ENCODE measurements around the gene EIF3C.
"Not testable (repeated sequence)": the region's sequence is repeated elsewhere in the genome, so short reads cannot be mapped to it uniquely, and the experiment has no call there.

EIF3C gene, protein sequence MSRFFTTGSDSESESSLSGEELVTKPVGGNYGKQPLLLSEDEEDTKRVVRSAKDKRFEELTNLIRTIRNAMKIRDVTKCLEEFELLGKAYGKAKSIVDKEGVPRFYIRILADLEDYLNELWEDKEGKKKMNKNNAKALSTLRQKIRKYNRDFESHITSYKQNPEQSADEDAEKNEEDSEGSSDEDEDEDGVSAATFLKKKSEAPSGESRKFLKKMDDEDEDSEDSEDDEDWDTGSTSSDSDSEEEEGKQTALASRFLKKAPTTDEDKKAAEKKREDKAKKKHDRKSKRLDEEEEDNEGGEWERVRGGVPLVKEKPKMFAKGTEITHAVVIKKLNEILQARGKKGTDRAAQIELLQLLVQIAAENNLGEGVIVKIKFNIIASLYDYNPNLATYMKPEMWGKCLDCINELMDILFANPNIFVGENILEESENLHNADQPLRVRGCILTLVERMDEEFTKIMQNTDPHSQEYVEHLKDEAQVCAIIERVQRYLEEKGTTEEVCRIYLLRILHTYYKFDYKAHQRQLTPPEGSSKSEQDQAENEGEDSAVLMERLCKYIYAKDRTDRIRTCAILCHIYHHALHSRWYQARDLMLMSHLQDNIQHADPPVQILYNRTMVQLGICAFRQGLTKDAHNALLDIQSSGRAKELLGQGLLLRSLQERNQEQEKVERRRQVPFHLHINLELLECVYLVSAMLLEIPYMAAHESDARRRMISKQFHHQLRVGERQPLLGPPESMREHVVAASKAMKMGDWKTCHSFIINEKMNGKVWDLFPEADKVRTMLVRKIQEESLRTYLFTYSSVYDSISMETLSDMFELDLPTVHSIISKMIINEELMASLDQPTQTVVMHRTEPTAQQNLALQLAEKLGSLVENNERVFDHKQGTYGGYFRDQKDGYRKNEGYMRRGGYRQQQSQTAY

DNA sequence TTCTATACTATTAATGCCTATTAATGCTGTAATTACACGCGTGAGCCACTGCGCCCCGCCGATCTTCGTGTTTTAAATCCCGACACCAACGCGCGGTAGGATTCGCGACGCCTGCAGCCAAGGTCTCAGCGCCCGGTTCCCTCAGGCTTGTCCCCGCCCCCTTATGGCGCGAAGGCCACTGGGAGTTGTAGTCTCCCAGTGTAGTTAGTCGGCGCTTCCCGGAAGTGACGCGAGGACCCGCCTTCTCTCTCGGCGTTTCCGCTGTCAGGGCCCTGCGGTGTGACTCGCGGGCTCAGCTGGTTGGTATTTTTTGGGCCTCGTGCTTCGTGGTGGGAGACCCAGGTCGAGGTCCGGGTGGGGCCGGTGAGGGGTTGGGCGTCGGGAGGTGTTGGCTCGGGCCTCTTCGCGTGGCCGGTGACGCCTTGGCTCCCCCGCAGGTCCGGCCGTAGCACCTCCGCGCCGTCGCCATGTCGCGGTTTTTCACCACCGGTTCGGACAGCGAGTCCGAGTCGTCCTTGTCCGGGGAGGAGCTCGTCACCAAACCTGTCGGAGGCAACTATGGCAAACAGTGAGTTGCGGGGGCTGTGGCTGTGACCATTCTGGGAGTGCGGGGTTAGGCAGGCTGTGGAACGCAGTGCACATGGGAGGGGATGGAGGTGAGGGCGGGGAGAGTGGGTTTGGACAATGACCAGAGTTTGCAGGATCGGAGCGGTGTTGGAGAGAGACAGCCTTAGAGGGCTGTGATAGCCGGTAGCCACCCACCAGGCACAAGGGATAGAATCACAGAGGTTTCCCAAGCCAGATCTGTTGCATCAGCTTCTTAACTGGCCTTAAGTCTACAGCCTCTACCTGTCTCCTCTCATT is at the start of gene EIF3C:
TSS of gene EIF3C (plus strand) at position 245 of the 864 bp plus-strand sequence. CDS start at position 468, 223 bp downstream.
- not testable (repeated sequence) for DNase-seq (ENCODE audit: low read depth in 2 of 2)

DNA sequence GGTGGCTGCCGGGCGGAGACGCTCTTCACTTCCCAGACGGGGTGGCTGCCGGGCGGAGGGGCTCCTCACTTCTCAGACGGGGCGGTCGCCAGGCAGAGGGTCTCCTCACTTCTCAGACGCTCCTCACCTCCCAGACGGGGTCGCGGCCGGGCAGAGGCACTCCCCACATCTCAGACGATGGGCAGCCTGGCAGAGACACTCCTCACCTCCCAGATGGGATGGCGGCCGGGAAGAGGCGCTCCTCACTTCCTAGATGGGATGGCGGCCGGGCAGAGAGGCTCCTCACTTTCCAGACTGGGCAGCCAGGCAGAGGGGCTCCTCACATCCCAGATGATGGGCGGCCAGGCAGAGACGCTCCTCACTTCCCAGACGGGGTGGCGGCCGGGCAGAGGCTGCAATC is 45.0 kb upstream of the EIF3C start:
- not testable (repeated sequence) for DNase-seq (ENCODE audit: low read depth in 2 of 2)

DNA sequence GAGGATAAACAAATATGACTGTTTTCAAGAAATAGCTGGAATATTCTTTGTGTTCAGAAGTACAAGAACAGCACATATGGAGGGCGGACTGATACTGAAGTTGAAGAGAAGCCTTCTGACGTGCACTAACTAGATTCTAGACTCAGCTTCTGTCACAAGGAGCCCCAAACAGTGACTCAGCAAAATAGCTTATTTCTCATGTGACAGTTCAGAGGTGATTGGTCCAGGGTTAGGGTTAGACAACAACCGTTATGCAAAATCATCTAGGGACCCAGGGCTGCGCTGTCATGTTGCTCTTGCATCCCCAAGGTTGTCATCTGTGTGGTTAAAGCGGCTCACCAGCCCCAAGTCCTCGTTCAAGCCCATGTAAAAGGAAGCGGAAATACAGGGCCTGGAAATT is 43.8 kb upstream of the EIF3C start:
- DNase-seq (ENCODE audit: low read depth in 2 of 2) = not testable (repeated sequence)

DNA sequence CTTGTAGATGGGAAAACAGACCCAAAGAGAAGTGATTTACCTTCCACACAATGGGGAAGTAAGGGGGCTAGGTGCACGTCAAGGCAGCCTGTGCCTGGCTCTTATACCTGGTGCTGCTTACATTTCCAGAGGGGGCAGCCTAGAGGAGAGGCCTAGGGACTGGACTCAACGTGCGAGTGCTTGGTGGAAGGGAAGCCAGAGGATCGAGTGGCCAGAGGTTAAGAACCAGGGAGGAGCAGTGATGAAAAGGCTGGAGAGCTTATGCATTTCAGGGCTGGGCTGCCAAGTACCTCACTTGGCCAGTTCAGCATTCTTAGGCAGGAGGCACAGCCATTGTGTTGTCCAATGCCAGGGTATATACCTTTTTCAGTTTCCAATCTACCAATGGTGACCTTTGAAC is 43.1 kb upstream of the EIF3C start:
- not testable (repeated sequence) for DNase-seq (ENCODE audit: low read depth in 2 of 2)

DNA sequence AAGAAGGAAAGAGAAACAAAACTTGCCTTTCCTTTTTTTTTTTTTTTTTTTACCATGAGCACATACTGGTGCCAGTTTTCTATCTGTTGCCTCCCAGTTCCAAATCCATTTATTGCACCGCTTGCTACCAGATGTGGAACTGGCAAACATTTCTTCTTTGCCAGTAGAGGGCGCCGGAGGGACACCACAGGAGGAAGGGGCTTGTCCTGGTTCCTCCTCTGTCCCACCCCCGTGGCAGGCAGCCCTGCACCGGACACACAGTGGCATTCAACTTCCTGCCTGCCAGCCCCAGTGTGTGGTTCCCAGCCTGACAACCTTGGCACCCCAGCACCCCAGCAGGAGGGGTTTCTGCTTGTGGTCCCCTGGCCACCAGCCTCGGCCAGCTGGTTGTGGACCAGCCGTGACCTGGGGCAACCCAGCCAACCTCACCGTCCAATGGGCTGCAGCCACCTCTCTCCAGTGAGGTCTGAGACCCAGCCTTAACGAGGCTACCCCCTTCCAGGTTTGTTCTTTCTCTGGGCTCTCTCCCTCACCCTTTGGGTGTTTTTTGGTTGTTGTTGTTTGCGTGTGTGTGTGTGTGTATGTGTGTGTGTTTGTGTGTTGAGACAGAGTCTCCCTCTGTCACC is 22.8 kb upstream of the EIF3C start:
- DNase-seq (ENCODE audit: low read depth in 2 of 2) = not testable (repeated sequence)

DNA sequence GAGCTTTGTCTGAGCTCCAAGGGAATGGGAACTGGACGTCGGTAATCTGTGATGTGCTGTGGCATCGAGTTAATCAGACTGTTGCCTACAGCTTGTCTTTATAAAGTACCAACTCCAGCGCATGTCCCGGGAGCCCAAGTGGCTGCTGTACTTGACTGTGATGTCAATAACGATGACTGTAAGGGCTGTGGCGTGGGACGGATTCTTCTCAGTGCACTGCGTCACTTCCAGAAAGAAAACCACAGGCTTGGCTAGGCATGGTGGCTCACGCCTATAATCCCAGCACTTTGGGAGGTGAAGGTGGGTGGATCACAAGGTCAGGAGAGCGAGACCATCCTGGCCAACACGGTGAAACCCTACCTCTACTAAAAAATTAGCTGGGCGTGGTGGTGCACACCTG is 21.8 kb upstream of the EIF3C start:
- DNase-seq (ENCODE audit: low read depth in 2 of 2) = not testable (repeated sequence)

DNA sequence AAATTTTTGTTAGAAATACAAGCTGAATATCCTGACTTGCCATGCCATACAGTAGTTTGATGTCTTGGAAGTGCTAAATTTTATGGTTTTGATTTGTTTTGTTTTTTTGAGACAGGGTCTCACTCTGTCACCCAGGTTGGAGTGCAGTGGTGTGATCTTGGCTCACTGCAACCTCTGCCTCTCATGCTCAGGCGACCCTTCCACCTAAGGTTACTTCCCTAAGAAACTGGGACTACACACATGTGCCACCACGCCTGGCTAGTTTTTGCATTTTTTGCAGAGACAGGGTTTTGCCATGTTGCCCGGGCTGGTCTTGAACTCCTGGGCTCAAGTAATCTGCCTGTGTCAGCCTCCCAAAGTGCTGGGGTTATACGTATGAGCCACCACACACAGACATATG is 19.5 kb upstream of the EIF3C start:
- DNase-seq (ENCODE audit: low read depth in 2 of 2) = not testable (repeated sequence)

DNA sequence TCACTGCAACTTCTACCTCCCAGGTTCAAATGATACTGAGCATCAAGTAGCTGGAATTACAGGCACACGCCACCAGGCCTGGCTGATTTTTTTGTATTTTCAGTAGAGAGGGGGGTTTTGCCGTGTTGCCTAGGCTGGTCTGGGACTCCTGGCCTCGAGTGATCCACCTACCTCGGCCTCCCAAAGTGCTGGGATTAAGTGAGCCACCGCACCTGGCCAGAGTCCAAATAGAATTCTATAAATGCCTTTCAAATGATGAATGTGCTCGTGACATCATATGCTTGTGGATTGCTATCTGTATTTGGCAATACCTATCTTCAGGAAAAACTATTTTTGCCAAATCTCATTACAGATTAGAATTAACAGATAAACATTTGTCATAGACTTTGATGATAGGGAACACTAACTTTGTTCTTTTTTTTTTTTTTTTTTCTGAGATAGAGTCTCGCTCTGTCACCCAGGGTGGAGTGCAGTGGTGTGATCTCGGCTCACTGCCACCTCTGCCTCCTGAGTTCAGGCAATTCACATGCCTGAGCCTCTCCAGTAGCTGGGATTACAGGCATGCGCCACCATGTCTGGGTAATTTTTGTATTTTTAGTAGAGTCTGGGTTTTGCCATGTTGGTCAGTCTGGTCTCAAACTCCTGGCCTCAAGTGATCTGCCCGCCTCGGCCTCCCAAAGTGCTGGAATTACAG is 17.9 kb upstream of the EIF3C start:
- not testable (repeated sequence) for DNase-seq (ENCODE audit: low read depth in 2 of 2)

DNA sequence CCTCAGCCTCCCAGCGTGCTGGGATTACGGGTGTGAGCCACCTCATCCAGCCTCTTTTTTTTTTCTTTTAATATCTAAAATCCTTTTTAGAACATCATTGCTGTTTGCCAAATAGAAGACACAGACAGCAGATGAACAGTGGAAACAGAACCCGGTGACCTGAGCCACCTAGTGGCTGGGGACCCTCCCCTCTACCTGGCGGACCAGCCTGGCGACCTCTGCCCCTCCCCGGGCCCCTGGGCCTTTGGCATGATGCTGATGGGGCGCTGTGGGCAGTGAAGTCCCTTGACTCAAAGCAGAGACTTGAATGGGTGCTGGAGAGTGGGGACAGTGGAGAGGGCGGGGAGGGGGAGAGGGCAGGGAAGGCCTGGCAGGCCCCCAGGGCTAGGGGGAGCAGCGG is 11.5 kb upstream of the EIF3C start:
- DNase-seq (ENCODE audit: low read depth in 2 of 2) = not testable (repeated sequence)

DNA sequence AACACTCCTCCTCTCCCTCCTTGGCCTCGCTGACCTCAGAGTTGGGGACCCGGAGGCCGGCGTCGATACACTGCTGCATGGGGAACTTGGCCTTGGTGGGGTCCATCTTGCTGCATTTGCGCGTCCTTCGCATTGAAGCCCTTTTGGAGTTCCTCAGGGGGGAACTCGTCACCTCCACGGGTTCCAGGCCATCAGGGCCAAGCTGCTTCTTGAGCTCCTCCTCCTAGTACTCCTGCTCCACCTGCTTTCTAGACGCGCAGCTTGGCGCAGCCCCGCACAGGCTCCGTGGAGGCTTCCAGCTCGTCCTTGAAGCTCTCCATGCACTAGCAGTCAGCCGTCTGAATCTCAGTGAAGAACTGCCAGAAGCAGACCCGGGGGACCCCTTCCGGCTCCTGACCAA is 10.9 kb upstream of the EIF3C start:
- not testable (repeated sequence) for DNase-seq (ENCODE audit: low read depth in 2 of 2)

DNA sequence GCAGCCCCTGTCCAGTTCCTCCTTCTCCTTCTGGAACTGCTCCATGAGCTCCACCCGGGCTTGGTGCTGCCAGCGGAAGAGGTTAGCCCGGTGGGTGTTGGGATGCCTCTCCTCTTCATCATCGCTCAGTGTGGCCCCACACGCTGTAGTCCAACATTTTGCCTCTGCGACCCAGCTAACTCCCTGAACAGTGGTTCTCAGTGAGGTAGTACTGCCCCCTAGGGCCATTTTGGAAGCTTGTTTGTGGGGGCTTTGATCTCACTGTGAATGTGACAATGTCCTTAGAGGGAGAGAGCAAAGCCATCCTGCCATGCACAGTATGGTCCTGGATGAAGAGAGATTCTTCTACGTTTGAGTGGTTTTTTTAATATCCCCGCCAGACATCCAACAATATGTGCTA is 9.9 kb upstream of the EIF3C start:
- not testable (repeated sequence) for DNase-seq (ENCODE audit: low read depth in 2 of 2)

DNA sequence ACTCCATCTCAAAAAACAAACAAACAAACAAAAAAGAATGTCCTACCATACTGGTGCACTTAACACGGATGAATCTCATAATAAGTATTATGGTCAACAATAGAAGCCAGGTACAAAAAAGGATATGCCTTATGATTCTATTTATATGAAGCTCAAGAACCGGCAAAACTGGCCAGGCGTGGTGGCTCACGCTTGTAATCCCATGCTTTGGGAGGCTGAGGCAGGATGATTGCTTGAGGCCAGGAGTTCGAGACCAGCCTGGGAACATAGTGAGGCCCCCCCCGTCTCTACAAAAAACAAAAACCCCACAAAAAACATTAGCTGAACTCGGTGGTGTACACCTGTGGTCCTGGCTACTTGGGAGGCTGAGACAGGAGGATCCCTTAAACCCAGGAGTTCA is 7.0 kb upstream of the EIF3C start:
- not testable (repeated sequence) for DNase-seq (ENCODE audit: low read depth in 2 of 2)

DNA sequence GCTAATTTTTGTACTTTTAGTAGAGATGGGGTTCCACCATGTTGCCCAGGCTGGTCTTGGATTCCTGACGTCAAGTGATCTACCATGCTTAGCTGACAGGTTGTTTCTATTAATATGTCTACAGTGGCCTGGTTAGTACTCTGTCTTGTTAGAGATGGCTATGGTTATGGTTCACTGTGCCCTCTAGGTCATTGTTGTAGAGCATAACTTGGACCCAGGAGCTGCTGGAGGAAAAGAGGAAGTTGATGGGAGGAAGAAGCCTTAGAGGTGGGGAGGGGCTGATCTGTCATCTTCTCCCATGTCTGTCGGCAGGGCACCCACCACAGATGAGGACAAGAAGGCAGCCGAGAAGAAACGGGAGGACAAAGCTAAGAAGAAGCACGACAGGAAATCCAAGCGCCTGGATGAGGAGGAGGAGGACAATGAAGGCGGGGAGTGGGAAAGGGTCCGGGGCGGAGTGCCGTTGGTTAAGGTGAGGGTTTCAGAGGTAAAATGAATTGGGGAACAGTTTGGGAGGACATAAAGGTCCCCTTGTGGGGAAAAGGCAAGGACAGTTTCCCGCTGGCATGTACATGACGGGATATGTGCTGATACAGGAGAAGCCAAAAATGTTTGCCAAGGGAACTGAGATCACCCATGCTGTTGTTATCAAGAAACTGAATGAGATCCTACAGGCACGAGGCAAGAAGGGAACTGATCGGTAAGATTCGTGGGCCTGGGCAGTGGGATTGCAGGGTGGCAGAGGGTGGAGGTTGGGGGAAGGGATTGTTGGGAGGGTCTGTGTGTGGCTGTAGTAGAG is 11.8 kb downstream of the EIF3C start:
- DNase-seq (ENCODE audit: low read depth in 2 of 2) = not testable (repeated sequence)

DNA sequence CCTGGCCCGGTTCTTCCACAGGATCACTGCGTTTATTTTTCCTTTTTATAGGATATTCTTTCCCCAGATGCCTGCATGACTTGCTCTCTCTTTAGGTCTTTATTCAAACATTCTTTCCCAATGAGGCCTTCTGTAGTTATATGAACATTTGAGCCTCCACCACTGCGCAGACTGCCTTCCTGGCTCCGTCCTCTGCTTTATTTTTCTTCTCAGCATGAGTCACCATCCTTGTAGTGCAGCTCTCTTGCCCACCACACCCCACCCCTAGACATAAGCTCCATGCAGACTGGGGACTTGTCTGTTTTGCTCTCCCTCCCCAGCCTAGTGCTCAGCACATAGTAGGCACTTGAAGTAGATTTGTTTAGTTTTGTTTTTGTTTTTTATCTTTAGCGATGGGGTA is 20.0 kb downstream of the EIF3C start:
- DNase-seq (ENCODE audit: low read depth in 2 of 2) = not testable (repeated sequence)

DNA sequence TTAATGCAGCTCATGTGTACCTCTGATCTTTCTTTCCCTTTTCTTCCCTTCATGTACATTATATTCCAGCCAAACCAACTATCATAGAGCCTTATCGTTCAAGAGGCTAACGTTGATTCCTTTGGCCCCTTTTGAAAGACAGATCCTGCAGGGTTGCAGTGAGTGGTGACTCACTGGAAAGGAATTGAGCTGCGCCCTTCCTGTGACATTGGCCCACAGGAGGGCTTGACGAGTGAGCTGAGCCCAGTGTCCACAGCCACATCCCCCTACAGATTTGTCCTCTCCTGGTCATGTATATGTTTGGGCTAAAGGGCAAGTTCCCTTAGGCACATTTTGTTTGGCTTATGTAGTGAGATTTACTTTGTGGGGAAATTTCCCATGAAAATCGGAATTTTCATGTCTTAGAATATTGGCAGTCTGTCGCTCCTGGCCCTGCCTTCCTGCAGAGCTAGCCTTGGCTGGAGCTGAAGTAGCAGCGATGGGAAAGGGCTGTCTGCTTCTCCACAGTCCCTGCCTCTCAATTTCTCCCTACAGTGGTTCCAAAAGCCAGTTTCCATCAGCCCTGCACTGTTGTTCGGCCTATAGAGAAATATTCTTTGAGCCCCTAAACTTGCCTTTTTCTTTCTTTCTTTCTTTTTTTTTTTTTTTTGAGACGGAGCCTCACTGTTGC is 21.3 kb downstream of the EIF3C start:
- DNase-seq (ENCODE audit: low read depth in 2 of 2) = not testable (repeated sequence)

DNA sequence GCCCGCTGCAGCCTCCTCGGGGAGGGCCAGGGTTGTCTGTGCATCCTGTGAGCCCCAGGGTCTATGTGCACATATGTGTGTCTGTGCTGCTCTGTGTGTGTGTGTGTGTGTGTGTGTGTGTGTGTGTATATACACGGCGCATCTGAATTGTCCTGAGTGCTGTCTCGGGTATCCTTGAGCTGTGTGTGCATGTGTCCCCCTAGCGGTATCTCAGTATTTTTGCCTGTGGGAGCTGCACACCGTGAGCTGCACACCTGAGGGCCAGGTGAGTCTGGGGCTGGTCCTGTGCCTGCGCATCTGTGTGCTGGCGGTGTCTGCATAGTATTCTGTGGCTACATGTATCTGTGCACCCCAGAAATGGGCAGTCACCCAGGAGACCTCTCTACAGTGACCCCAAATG is 28.5 kb downstream of the EIF3C start:
- DNase-seq (ENCODE audit: low read depth in 2 of 2) = not testable (repeated sequence)

DNA sequence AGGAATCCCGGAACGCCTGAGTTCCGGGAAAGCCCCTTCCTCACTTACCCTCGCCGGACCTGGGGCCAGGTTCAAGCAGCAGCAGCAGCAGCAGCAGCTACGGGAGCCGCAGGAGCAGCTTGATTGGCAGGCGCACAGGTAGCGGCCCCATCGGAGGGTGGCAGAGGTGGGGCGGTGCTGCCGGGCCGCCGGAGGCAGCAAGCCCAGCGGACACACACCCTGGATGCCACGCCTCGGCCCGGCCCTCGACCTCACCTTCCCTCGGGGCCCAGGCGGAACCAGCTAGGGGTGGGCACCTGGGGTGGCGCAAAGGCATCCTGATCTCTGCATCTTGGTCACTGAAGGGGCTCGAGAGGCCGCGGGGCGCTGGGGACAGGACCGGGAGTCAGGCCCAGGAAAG is 29.4 kb downstream of the EIF3C start:
- DNase-seq (ENCODE audit: low read depth in 2 of 2) = not testable (repeated sequence)

DNA sequence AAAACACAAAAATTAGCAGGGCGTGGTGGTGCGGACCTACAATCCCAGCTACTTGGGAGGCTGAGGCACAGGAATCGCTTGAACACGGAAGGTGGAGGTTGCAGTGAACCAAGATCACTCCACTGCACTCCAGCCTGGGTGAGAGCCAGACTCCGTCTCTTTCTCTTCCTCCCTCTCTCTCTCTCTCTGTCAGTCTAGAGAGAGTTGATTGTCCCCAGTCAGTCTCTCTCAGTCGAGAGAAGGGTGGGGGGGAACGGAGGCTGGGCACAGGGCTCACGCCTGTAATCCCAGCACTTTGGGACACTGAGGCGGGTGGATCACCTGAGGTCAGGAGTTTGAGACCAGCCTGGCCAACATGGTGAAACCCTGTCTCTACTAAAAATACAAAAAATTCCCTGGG is 30.0 kb downstream of the EIF3C start:
- DNase-seq (ENCODE audit: low read depth in 2 of 2) = not testable (repeated sequence)
